B cell (primary cell): Measurements from ENCODE around the gene CD79B. TPM values are rescaled to one million over a fixed set of nuclear protein-coding genes. Genes with fewer than 3 reads are reported as not detected.

Experiments used
- ATAC-seq: fragments of 200-7000 bp; cut with Tn5 transposase; one replicate; pipeline ENCODE4 v1.10.0; 2021; ENCODE audit warnings: low read depth, mild to moderate bottlenecking, moderate number of reproducible peaks, moderate library complexity
- CTCF ChIA-PET: fragments of 350-600 bp; sonication (Branson Sonifier 250); formaldehyde crosslinking; loops from one replicate; lab custom pipeline; 2021; ENCODE audit warnings: antibody characterized with exemption, inconsistent platforms; lab: Charles Lee
- POLR2A ChIA-PET: fragments of 350-600 bp; sonication (Branson Sonifier 250); formaldehyde crosslinking; loops from one replicate; lab custom pipeline; 2021; ENCODE audit warnings: antibody characterized with exemption; lab: Charles Lee
- DNase-seq: peaks from one replicate; pipeline ENCODE4 v3.0.0; 2013
- H2AFZ ChIP-seq: 2 replicates; pipeline ENCODE4 v1.6.1; 2012; ENCODE audit warnings: mild to moderate bottlenecking, low read depth, low read length; ENCODE audit not compliant: insufficient read depth, poor library complexity, severe bottlenecking
- H3K27ac ChIP-seq, 2 donors: 1 replicate in 1 of 2; 2 replicates in 1 of 2; pipeline ENCODE4 v1.5.1; 2012 to 2013; ENCODE audit warnings: low read length in 2 of 2, mild to moderate bottlenecking in 2 of 2, moderate library complexity in 1 of 2
- H3K27me3 ChIP-seq, 4 experiments: fragments of 200-600 bp in 1 of 4; sonication (generic) in 1 of 4; replicated peaks in 1 of 4; 1 replicate in 2 of 4; 2 replicates in 2 of 4; pipeline versions ENCODE4 v1.6.1 to v1.7.0; 2013 to 2016; ENCODE audit warnings: low read length in 3 of 4, mild to moderate bottlenecking in 2 of 4, mixed read lengths in 1 of 4, moderate library complexity in 1 of 4; ENCODE audit not compliant: insufficient read depth in 4 of 4, control insufficient read depth in 3 of 4; ENCODE audit errors: control extremely low read depth in 1 of 4
- H3K36me3 ChIP-seq, 2 experiments: replicated peaks in 1 of 2; 1 replicate in 1 of 2; 2 replicates in 1 of 2; pipeline versions ENCODE4 v1.6.1 to v1.7.1; 2013; ENCODE audit warnings: low read length in 1 of 2; ENCODE audit not compliant: insufficient read depth in 2 of 2, control insufficient read depth in 1 of 2; ENCODE audit errors: control extremely low read depth in 1 of 2, extremely low read depth in 1 of 2
- H3K4me1 ChIP-seq, 2 donors: fragments of 200-600 bp in 1 of 2; sonication (generic) in 1 of 2; 1 replicate in 1 of 2; 2 replicates in 1 of 2; pipeline versions ENCODE4 v1.5.1 to v1.6.1; 2013 to 2017; ENCODE audit warnings: low read length in 2 of 2; ENCODE audit not compliant: control insufficient read depth in 2 of 2, insufficient read depth in 2 of 2
- H3K4me2 ChIP-seq: replicated peaks from 2 replicates; pipeline ENCODE3; 2012; ENCODE audit warnings: mild to moderate bottlenecking, low read depth, low read length; ENCODE audit not compliant: poor library complexity, severe bottlenecking
- H3K4me3 ChIP-seq, 5 experiments: fragments of 200-600 bp in 1 of 5; sonication (generic) in 1 of 5; 1 replicate in 3 of 5; 2 replicates in 2 of 5; pipeline versions ENCODE4 v1.5.1 to v1.7.0; 2011 to 2016; ENCODE audit warnings: low read length in 4 of 5, mild to moderate bottlenecking in 4 of 5, low read depth in 2 of 5, control low read depth in 1 of 5, moderate library complexity in 1 of 5; ENCODE audit not compliant: insufficient read depth in 1 of 5; ENCODE audit errors: control extremely low read depth in 1 of 5, extremely low read depth in 1 of 5
- H3K79me2 ChIP-seq: fragments of 200-600 bp; sonication (generic); one replicate; pipeline ENCODE4 v1.6.0; 2016; ENCODE audit warnings: low read length; ENCODE audit not compliant: control insufficient read depth, insufficient read depth
- H3K9ac ChIP-seq: fragments of 200-600 bp; sonication (generic); 2 replicates; pipeline ENCODE4 v1.6.1; 2017; ENCODE audit warnings: mild to moderate bottlenecking, low read length, moderate library complexity
- H3K9me3 ChIP-seq, 3 donors: one replicate each; pipeline versions ENCODE4 v1.6.1 to v1.7.1; 2013; ENCODE audit warnings: low read length in 2 of 3; ENCODE audit not compliant: control insufficient read depth in 2 of 3, insufficient read depth in 1 of 3; ENCODE audit errors: control extremely low read depth in 1 of 3
- H4K20me1 ChIP-seq: 2 replicates; pipeline ENCODE4 v1.6.0; 2012; ENCODE audit warnings: mild to moderate bottlenecking, low read length; ENCODE audit not compliant: insufficient read depth, control insufficient read depth, poor library complexity, severe bottlenecking
- H3K27ac Mint-ChIP-seq: one replicate; pipeline ENCODE4 v1.8.0; 2021; ENCODE audit warnings: mixed read lengths
- H3K27me3 Mint-ChIP-seq: one replicate; pipeline ENCODE4 v1.8.0; 2021; ENCODE audit warnings: mixed read lengths
- H3K4me1 Mint-ChIP-seq: one replicate; pipeline ENCODE4 v1.8.0; 2021; ENCODE audit warnings: mixed read lengths
- H3K4me3 Mint-ChIP-seq: one replicate; pipeline ENCODE4 v1.8.0; 2021; ENCODE audit warnings: mixed read lengths
- H3K9me3 Mint-ChIP-seq: one replicate; pipeline ENCODE4 v1.8.0; 2022; ENCODE audit warnings: mixed read lengths; ENCODE audit not compliant: insufficient read depth
- EZH2 ChIP-seq: IDR thresholded peaks from 2 replicates; pipeline ENCODE4 v1.6.1; 2012; ENCODE audit warnings: borderline replicate concordance, low read depth, mild to moderate bottlenecking, moderate library complexity, low read length; ENCODE audit not compliant: insufficient read depth, poor library complexity, severe bottlenecking
- WGBS: methylation state at CpG from one replicate; pipeline ENCODE4 v1.1.5; 2013; ENCODE audit warnings: missing lambda C conversion rate; ENCODE audit not compliant: insufficient coverage; 5-methylcytosine and 5-hydroxymethylcytosine counted together
- intact Hi-C: fragments of 100-400 bp; cut with micrococcal nuclease; formaldehyde crosslinking; loops from one replicate; pipeline ENCODE4 v1.10.0; 2022
- polyA plus RNA-seq: library from polyadenylated mRNA; depleted of rRNA; stranded (reverse); fragments of >200 nt; gene quantifications from 2 replicates; pipeline ENCODE4 v1.2.3, GENCODE V29; 2012
- total RNA-seq, 2 donors: library from RNA; stranded (reverse); fragments of 120-200 nt in 1 of 2; gene quantifications; 1 replicate in 1 of 2; 2 replicates in 1 of 2; pipeline versions ENCODE4 v1.2.3 to v1.2.4, GENCODE V29; 2013 to 2022
- TF ChIP-seq, protein P1 (sequence below): fragments of 200-600 bp; IDR thresholded peaks from one replicate; pipeline ENCODE4 v1.8.0; 2022; ENCODE audit warnings: antibody characterized with exemption, mild to moderate bottlenecking

Gene CD79B
- total and polyA plus RNA-seq, 2 donors (not counting 1 experiment from before 2014, with no cell fraction given): 891 to 1,100 TPM

DNA sequence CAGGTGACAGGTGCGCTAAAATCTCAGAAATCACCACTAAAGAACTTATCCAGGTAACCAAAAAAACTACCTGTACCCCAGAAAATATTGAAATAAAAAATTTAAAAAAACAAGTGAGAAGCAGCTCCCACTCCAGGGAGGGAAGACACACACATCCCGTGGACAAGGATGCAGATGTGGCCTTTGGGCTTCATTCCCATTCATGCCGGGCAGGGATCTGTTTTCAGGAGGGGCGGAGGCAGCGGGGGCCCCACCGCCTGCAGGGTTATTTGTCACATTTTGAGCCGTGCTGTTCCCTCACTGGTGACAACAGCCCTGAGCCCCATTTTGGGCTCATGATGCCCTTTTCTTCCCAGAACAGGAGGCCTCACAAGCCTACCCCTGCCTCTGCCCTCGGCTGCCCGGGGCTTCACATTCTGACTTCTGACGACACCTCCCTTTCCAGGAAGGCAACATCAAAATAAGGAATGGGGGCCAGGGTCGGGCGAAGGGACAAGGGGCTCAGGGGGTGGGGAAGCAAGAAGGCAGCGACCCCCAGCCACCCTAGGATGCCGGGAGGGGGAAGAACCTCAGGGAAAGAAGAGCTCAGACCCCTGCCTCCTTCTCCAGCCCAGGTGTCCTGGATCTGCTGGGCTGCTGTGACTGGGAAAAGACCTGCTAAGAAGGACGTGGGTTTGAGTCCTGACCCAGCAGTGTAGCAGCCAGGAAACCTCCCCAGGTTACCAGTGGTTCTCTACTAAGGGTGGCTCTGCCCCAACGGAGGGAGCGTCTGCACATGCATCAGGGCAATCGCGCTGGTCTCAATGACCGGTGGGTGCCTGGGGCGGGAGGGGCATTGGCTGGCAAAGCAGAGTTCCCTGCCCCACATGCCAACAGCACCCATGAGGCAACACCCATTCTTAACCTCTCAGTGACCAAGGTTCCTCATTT lies 2.3 kb upstream of the CD79B start:
- intact Hi-C loops: loop anchor here (5.0 kb wide), 2 partner anchors 88 to 563 kb away; partner anchors contain the start of genes ICAM2 and POLG2
- H3K27me3 Mint-ChIP-seq: no peaks in the 10 kb centered on the region
- CTCF ChIA-PET: interaction anchor here (0.6 to 26.0 kb wide), 7 partner anchors 12 to 199 kb away, joined by 3 to 834 read pairs (median 16); partner anchors contain the start of gene GH1
- Histone ChIP-seq H3K27me3 (no peaks in the 10 kb centered on the region), H3K4me3 (peak overlapping the region in 4 of 5 experiments; percentile 38 to 54 (median 53)), H2AFZ (peak overlapping the region; percentile 27), H3K36me3 (peaks cover 0 to 24% of the 10 kb centered on the region in 2 experiments), H3K4me2 (peak overlapping the region; percentile 97), H3K79me2 (peaks cover 85% of the 10 kb centered on the region), H3K9me3 (peaks cover 0 to 15% (median 6%) of the 10 kb centered on the region in 3 donors), H3K9ac (peak overlapping the region; percentile 50), H3K4me1 (peaks cover 59 to 82% of the 10 kb centered on the region in 2 donors), H4K20me1 (peaks cover 27% of the 10 kb centered on the region), H3K27ac (peak overlapping the region; percentile 83 to 85)
- H3K27ac Mint-ChIP-seq: peak overlapping the region; percentile 97
- H3K9me3 Mint-ChIP-seq: no peaks in the 10 kb centered on the region
- ATAC-seq (no peak), DNase-seq (no peak)
- peaks cover 82% of the 10 kb centered on the region for H3K4me1 Mint-ChIP-seq
- H3K4me3 Mint-ChIP-seq: peak overlapping the region; percentile 99
- no peak for TF ChIP-seq EZH2
- TF ChIP-seq, protein P1, sequence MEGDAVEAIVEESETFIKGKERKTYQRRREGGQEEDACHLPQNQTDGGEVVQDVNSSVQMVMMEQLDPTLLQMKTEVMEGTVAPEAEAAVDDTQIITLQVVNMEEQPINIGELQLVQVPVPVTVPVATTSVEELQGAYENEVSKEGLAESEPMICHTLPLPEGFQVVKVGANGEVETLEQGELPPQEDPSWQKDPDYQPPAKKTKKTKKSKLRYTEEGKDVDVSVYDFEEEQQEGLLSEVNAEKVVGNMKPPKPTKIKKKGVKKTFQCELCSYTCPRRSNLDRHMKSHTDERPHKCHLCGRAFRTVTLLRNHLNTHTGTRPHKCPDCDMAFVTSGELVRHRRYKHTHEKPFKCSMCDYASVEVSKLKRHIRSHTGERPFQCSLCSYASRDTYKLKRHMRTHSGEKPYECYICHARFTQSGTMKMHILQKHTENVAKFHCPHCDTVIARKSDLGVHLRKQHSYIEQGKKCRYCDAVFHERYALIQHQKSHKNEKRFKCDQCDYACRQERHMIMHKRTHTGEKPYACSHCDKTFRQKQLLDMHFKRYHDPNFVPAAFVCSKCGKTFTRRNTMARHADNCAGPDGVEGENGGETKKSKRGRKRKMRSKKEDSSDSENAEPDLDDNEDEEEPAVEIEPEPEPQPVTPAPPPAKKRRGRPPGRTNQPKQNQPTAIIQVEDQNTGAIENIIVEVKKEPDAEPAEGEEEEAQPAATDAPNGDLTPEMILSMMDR: no peak
- 79% methylated on average over 11 of the region's 21 CpGs for WGBS
- POLR2A ChIA-PET: interaction anchor here (1.2 to 12.1 kb wide), 5 partner anchors 9 to 15 kb away, joined by 4 to 360 read pairs (median 8); partner anchors contain the start of gene GH1
